WTC11 (cell line): ENCODE data around the gene ALKBH6. TPM values are rescaled to one million over a fixed set of nuclear protein-coding genes. Genes with fewer than 3 reads are reported as not detected.
A peak's percentile ranks its signal among the peaks of the same experiment; 100 is the strongest.

Experiments used
- ESRRA ChIP-seq: sonication (generic); formaldehyde crosslinking; IDR thresholded peaks from 2 replicates; pipeline ENCODE4 v1.8.1; 2022; ENCODE audit warnings: mild to moderate bottlenecking, missing genetic modification reagents, borderline replicate concordance
- FOXJ3 ChIP-seq: sonication (generic); formaldehyde crosslinking; IDR thresholded peaks from 2 replicates; pipeline ENCODE4 v1.9.0; 2021; ENCODE audit warnings: missing genetic modification reagents, mild to moderate bottlenecking, borderline replicate concordance
- FOXK1 ChIP-seq: sonication (generic); formaldehyde crosslinking; IDR thresholded peaks from 2 replicates; pipeline ENCODE4 v1.8.0; 2022; ENCODE audit warnings: mild to moderate bottlenecking, moderate library complexity, missing genetic modification reagents
- IRF2 ChIP-seq: sonication (generic); formaldehyde crosslinking; IDR thresholded peaks from 2 replicates; pipeline ENCODE4 v1.8.0; 2022; ENCODE audit warnings: low read depth, missing genetic modification reagents, borderline replicate concordance
- KAT7 ChIP-seq: sonication (generic); formaldehyde crosslinking; IDR thresholded peaks from 2 replicates; pipeline ENCODE4 v1.8.1; 2023; ENCODE audit warnings: missing genetic modification reagents, mild to moderate bottlenecking, borderline replicate concordance
- MXD4 ChIP-seq: fragments of 250-450 bp; sonication (Bioruptor Pico); IDR thresholded peaks from 2 replicates; pipeline ENCODE4 v1.8.0; 2021; ENCODE audit warnings: mild to moderate bottlenecking, moderate library complexity, borderline replicate concordance
- NFYB ChIP-seq: sonication (generic); formaldehyde crosslinking; conservative IDR thresholded peaks from 2 replicates; pipeline ENCODE4 v1.8.0; 2022; ENCODE audit warnings: low read depth, missing genetic modification reagents
- SMAD3 ChIP-seq: sonication (generic); formaldehyde crosslinking; IDR thresholded peaks from 2 replicates; pipeline ENCODE4 v1.8.0; 2022; ENCODE audit warnings: missing genetic modification reagents, mild to moderate bottlenecking, borderline replicate concordance
- TP53 ChIP-seq: sonication (generic); formaldehyde crosslinking; IDR thresholded peaks from 2 replicates; pipeline ENCODE4 v1.8.1; 2023; ENCODE audit warnings: mild to moderate bottlenecking, missing genetic modification reagents
- ZNF219 ChIP-seq: sonication (generic); formaldehyde crosslinking; IDR thresholded peaks from 2 replicates; pipeline ENCODE4 v1.8.0; 2023; ENCODE audit warnings: missing genetic modification reagents, mild to moderate bottlenecking, borderline replicate concordance
- ZNF671 ChIP-seq: fragments of 250-450 bp; sonication (Bioruptor Pico); IDR thresholded peaks from 2 replicates; pipeline ENCODE4 v1.8.0; 2021; ENCODE audit warnings: mild to moderate bottlenecking
- total RNA-seq: library from RNA; stranded (reverse); gene quantifications from 3 replicates; pipeline ENCODE4 v1.2.3, GENCODE V29; 2021
- TF ChIP-seq, protein P1 (sequence below): sonication (generic); formaldehyde crosslinking; IDR thresholded peaks from 2 replicates; pipeline ENCODE4 v1.8.1; 2023; ENCODE audit warnings: mild to moderate bottlenecking, missing genetic modification reagents, borderline replicate concordance
- TF ChIP-seq, protein P2 (sequence below): sonication (generic); formaldehyde crosslinking; IDR thresholded peaks from 2 replicates; pipeline ENCODE4 v1.8.1; 2022; ENCODE audit warnings: low read depth, missing genetic modification reagents, borderline replicate concordance
- TF ChIP-seq, protein P3 (sequence below): sonication (generic); formaldehyde crosslinking; IDR thresholded peaks from 2 replicates; pipeline ENCODE4 v1.8.1; 2022; ENCODE audit warnings: mild to moderate bottlenecking, missing genetic modification reagents, moderate library complexity, borderline replicate concordance
- TF ChIP-seq, protein P4 (sequence below): sonication (generic); formaldehyde crosslinking; IDR thresholded peaks from 2 replicates; pipeline ENCODE4 v1.8.1; 2022; ENCODE audit warnings: low read depth, mild to moderate bottlenecking, moderate library complexity, missing genetic modification reagents, borderline replicate concordance
- TF ChIP-seq, protein P5 (sequence below): sonication (generic); formaldehyde crosslinking; IDR thresholded peaks from 2 replicates; pipeline ENCODE4 v1.8.0; 2022; ENCODE audit warnings: mild to moderate bottlenecking, missing genetic modification reagents
- TF ChIP-seq, protein P6 (sequence below): sonication (generic); formaldehyde crosslinking; IDR thresholded peaks from 2 replicates; pipeline ENCODE4 v1.8.0; 2022; ENCODE audit warnings: mild to moderate bottlenecking, missing genetic modification reagents
- TF ChIP-seq, protein P7 (sequence below): sonication (generic); formaldehyde crosslinking; conservative IDR thresholded peaks from 2 replicates; pipeline ENCODE4 v1.8.1; 2023; ENCODE audit warnings: mild to moderate bottlenecking, low read depth, missing genetic modification reagents, moderate library complexity
- TF ChIP-seq, protein P8 (sequence below): sonication (generic); formaldehyde crosslinking; IDR thresholded peaks from 2 replicates; pipeline ENCODE4 v1.8.1; 2023; ENCODE audit warnings: mild to moderate bottlenecking, missing genetic modification reagents

The ALKBH6 gene
- total RNA-seq, 1 experiment from 2014 or later, result 28.1 TPM

DNA sequence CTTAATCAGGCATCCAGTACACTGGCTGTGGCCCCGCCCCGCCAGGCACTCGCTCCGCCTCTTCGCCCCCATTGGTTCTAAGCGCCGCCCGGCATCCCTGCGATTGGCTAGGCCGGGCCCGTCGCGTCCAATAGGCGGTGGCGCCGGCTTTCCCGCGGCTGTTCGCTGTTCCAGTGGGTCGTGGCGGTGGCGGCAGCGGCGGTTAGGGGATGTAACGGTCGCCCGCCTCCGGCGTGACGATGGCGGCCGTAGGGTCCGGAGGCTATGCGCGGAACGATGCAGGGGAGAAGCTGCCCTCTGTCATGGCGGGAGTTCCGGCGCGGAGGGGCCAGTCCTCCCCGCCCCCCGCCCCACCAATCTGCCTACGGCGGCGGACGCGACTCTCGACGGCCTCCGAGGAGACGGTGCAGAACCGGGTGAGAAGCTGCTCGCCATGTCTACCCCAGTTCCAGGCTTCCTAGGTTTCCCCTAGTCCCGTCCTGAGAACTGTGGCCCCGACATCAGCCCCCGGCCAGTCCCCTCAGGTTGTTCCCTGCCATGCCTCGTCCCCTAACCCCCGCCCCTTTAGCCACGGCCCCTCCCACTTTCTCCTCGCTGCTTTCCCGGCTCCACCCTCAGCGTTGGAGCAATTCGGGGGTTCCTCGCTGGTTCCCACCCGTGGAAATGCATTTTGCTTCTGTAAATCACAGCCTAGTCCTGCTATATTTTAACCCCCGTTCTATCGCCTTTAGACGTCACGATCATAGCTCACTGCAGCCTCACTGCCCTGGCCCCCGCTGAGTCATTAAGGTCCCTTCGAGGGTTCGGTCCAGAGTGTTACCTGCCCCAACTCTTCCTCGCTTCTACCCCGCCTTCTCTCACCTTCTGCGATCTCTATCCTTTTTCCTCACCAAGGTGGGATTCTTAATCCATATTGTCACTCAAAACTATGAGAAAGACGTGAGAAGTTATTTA is 41.0 kb upstream of the ALKBH6 start, which contains the start of gene WDR62 (continued):
- TF ChIP-seq, protein P1, sequence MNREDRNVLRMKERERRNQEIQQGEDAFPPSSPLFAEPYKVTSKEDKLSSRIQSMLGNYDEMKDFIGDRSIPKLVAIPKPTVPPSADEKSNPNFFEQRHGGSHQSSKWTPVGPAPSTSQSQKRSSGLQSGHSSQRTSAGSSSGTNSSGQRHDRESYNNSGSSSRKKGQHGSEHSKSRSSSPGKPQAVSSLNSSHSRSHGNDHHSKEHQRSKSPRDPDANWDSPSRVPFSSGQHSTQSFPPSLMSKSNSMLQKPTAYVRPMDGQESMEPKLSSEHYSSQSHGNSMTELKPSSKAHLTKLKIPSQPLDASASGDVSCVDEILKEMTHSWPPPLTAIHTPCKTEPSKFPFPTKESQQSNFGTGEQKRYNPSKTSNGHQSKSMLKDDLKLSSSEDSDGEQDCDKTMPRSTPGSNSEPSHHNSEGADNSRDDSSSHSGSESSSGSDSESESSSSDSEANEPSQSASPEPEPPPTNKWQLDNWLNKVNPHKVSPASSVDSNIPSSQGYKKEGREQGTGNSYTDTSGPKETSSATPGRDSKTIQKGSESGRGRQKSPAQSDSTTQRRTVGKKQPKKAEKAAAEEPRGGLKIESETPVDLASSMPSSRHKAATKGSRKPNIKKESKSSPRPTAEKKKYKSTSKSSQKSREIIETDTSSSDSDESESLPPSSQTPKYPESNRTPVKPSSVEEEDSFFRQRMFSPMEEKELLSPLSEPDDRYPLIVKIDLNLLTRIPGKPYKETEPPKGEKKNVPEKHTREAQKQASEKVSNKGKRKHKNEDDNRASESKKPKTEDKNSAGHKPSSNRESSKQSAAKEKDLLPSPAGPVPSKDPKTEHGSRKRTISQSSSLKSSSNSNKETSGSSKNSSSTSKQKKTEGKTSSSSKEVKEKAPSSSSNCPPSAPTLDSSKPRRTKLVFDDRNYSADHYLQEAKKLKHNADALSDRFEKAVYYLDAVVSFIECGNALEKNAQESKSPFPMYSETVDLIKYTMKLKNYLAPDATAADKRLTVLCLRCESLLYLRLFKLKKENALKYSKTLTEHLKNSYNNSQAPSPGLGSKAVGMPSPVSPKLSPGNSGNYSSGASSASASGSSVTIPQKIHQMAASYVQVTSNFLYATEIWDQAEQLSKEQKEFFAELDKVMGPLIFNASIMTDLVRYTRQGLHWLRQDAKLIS, result no peak
- TF ChIP-seq SMAD3 (no peak), ZNF671 (CRISPR knock-in tag) (no peak), ESRRA (peak; percentile 20; the same call in 1 of the 2 replicates), TP53 (CRISPR knock-in tag) (no peak), IRF2 (CRISPR knock-in tag) (no peak), ZNF219 (CRISPR knock-in tag) (no peak), NFYB (CRISPR knock-in tag) (peak; percentile 97), FOXJ3 (CRISPR knock-in tag) (no peak), KAT7 (CRISPR knock-in tag) (no peak), FOXK1 (no peak), MXD4 (no peak)
- TF ChIP-seq, protein P2, sequence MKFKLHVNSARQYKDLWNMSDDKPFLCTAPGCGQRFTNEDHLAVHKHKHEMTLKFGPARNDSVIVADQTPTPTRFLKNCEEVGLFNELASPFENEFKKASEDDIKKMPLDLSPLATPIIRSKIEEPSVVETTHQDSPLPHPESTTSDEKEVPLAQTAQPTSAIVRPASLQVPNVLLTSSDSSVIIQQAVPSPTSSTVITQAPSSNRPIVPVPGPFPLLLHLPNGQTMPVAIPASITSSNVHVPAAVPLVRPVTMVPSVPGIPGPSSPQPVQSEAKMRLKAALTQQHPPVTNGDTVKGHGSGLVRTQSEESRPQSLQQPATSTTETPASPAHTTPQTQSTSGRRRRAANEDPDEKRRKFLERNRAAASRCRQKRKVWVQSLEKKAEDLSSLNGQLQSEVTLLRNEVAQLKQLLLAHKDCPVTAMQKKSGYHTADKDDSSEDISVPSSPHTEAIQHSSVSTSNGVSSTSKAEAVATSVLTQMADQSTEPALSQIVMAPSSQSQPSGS, result no peak
- TF ChIP-seq, protein P3, sequence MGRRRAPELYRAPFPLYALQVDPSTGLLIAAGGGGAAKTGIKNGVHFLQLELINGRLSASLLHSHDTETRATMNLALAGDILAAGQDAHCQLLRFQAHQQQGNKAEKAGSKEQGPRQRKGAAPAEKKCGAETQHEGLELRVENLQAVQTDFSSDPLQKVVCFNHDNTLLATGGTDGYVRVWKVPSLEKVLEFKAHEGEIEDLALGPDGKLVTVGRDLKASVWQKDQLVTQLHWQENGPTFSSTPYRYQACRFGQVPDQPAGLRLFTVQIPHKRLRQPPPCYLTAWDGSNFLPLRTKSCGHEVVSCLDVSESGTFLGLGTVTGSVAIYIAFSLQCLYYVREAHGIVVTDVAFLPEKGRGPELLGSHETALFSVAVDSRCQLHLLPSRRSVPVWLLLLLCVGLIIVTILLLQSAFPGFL (CRISPR knock-in tag), result no peak
- TF ChIP-seq, protein P4, sequence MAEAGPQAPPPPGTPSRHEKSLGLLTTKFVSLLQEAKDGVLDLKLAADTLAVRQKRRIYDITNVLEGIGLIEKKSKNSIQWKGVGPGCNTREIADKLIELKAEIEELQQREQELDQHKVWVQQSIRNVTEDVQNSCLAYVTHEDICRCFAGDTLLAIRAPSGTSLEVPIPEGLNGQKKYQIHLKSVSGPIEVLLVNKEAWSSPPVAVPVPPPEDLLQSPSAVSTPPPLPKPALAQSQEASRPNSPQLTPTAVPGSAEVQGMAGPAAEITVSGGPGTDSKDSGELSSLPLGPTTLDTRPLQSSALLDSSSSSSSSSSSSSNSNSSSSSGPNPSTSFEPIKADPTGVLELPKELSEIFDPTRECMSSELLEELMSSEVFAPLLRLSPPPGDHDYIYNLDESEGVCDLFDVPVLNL (CRISPR knock-in tag), result peak; percentile 83
- TF ChIP-seq, protein P5, sequence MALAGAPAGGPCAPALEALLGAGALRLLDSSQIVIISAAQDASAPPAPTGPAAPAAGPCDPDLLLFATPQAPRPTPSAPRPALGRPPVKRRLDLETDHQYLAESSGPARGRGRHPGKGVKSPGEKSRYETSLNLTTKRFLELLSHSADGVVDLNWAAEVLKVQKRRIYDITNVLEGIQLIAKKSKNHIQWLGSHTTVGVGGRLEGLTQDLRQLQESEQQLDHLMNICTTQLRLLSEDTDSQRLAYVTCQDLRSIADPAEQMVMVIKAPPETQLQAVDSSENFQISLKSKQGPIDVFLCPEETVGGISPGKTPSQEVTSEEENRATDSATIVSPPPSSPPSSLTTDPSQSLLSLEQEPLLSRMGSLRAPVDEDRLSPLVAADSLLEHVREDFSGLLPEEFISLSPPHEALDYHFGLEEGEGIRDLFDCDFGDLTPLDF (CRISPR knock-in tag), result no peak
- TF ChIP-seq, protein P6, sequence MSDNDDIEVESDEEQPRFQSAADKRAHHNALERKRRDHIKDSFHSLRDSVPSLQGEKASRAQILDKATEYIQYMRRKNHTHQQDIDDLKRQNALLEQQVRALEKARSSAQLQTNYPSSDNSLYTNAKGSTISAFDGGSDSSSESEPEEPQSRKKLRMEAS (CRISPR knock-in tag), result 0 out of 2 replicates have a peak, but pooled peaks have one; percentile 17
- TF ChIP-seq, protein P7, sequence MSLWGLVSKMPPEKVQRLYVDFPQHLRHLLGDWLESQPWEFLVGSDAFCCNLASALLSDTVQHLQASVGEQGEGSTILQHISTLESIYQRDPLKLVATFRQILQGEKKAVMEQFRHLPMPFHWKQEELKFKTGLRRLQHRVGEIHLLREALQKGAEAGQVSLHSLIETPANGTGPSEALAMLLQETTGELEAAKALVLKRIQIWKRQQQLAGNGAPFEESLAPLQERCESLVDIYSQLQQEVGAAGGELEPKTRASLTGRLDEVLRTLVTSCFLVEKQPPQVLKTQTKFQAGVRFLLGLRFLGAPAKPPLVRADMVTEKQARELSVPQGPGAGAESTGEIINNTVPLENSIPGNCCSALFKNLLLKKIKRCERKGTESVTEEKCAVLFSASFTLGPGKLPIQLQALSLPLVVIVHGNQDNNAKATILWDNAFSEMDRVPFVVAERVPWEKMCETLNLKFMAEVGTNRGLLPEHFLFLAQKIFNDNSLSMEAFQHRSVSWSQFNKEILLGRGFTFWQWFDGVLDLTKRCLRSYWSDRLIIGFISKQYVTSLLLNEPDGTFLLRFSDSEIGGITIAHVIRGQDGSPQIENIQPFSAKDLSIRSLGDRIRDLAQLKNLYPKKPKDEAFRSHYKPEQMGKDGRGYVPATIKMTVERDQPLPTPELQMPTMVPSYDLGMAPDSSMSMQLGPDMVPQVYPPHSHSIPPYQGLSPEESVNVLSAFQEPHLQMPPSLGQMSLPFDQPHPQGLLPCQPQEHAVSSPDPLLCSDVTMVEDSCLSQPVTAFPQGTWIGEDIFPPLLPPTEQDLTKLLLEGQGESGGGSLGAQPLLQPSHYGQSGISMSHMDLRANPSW (CRISPR knock-in tag), result no peak
- TF ChIP-seq, protein P8, sequence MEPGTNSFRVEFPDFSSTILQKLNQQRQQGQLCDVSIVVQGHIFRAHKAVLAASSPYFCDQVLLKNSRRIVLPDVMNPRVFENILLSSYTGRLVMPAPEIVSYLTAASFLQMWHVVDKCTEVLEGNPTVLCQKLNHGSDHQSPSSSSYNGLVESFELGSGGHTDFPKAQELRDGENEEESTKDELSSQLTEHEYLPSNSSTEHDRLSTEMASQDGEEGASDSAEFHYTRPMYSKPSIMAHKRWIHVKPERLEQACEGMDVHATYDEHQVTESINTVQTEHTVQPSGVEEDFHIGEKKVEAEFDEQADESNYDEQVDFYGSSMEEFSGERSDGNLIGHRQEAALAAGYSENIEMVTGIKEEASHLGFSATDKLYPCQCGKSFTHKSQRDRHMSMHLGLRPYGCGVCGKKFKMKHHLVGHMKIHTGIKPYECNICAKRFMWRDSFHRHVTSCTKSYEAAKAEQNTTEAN, result no peak
